Neural progenitor cell (in vitro differentiated cells): ENCODE results near the gene PNMT.

Experiments used
- CTCF ChIP-seq: fragments of 200-600 bp; sonication (generic); IDR thresholded peaks from 2 replicates; pipeline ENCODE4 v1.5.1; 2017; ENCODE audit warnings: antibody characterized with exemption, mild to moderate bottlenecking
- EZH2 ChIP-seq: fragments of 200-600 bp; sonication (generic); IDR thresholded peaks from 2 replicates; pipeline ENCODE4 v1.6.1; 2017; ENCODE audit warnings: antibody characterized with exemption, mild to moderate bottlenecking, moderate library complexity
- EZH2phosphoT487 ChIP-seq: fragments of 200-600 bp; sonication (generic); IDR thresholded peaks from 2 replicates; pipeline ENCODE4 v1.6.1; 2017; ENCODE audit warnings: antibody characterized with exemption

- TF ChIP-seq EZH2phosphoT487: no peak
- TF ChIP-seq CTCF: no peak
- no peak for TF ChIP-seq EZH2
Observed at GRCh38 chr17:39709998-39710964, 42.0 kb downstream of the PNMT start.
